Sigmoid colon (tissue), 4 donors: ENCODE measurements around the gene CMTM7.

ENCODE experiments used
- CTCF ChIP-seq, 4 experiments: fragments of 450-650 bp in 3 of 4; fragments of 200-600 bp in 1 of 4; IDR thresholded peaks; one replicate each; pipeline ENCODE4 v1.5.1; 2016 to 2019; ENCODE audit warnings: antibody characterized with exemption in 4 of 4, mild to moderate bottlenecking in 3 of 4, moderate library complexity in 2 of 4
- EP300 ChIP-seq, 4 donors: sonication (generic); formaldehyde crosslinking; IDR thresholded peaks; one replicate each; pipeline ENCODE4 v1.6.1; 2017; ENCODE audit warnings: antibody characterized with exemption in 4 of 4

- TF ChIP-seq CTCF (IDR thresholded peaks at IDR 0.05): no peak
- no peak for TF ChIP-seq EP300 (IDR thresholded peaks at IDR 0.05)
Observed at GRCh38 chr3:32424581-32425250, 33.1 kb downstream of the CMTM7 start.
